Caco-2 (cell line): ENCODE results near the gene ILF3. TPM values are rescaled to one million over a fixed set of nuclear protein-coding genes. Genes with fewer than 3 reads are reported as not detected.

ENCODE experiments used
- BruUV-seq: library from RNA; stranded (reverse); fragments of 400-500 nt; replicated peaks from 2 replicates; lab custom pipeline; 2021; lab: Mats Ljungman, UMichigan
- CTCF ChIA-PET: fragments of 300-600 bp; sonication (Branson Sonifier 250); formaldehyde crosslinking; loops from one replicate; lab custom pipeline; 2022; ENCODE audit warnings: antibody characterized with exemption; lab: Charles Lee
- POLR2A ChIA-PET: fragments of 300-600 bp; sonication (Branson Sonifier 250); formaldehyde crosslinking; loops from one replicate; lab custom pipeline; 2022; ENCODE audit warnings: antibody characterized with exemption; lab: Charles Lee
- DNase-seq, 2 experiments: peaks; one replicate each; pipeline versions ENCODE4 v3.0.0 to v3.0.0-alpha.2; 2020 to 2022
- H3K27me3 ChIP-seq: replicated peaks from 2 replicates; pipeline ENCODE4 v1.6.0; 2011; ENCODE audit warnings: low read length; ENCODE audit not compliant: control insufficient read depth, insufficient read depth
- H3K36me3 ChIP-seq: 2 replicates; pipeline ENCODE4 v1.5.1; 2011; ENCODE audit warnings: low read length; ENCODE audit not compliant: control insufficient read depth, insufficient read depth
- H3K4me1 ChIP-seq: fragments of 250-450 bp; sonication (Bioruptor Pico); 2 replicates; pipeline ENCODE4 v1.5.1; 2020; ENCODE audit warnings: mild to moderate bottlenecking
- H3K4me3 ChIP-seq: 2 replicates; pipeline ENCODE4 v1.5.1; 2011; ENCODE audit warnings: low read depth, mild to moderate bottlenecking, control low read depth, low read length
- H3K9me3 ChIP-seq: fragments of 250-450 bp; sonication (Bioruptor Pico); 2 replicates; pipeline ENCODE4 v1.5.1; 2020; ENCODE audit warnings: mild to moderate bottlenecking, moderate library complexity
- H3K27ac Mint-ChIP-seq: one replicate; pipeline ENCODE4 v1.8.0; 2022; ENCODE audit warnings: mixed read lengths; ENCODE audit not compliant: unreplicated experiment
- H3K27me3 Mint-ChIP-seq: one replicate; pipeline ENCODE4 v1.8.0; 2022; ENCODE audit warnings: mixed read lengths; ENCODE audit not compliant: insufficient read depth, unreplicated experiment
- H3K36me3 Mint-ChIP-seq: one replicate; pipeline ENCODE4 v1.8.0; 2022; ENCODE audit warnings: mild to moderate bottlenecking, mixed read lengths; ENCODE audit not compliant: insufficient read depth, unreplicated experiment
- H3K4me1 Mint-ChIP-seq: one replicate; pipeline ENCODE4 v1.8.0; 2022; ENCODE audit warnings: low read depth, mixed read lengths; ENCODE audit not compliant: unreplicated experiment
- H3K4me3 Mint-ChIP-seq: one replicate; pipeline ENCODE4 v1.8.0; 2022; ENCODE audit warnings: mild to moderate bottlenecking, moderate library complexity, mixed read lengths; ENCODE audit not compliant: unreplicated experiment
- H3K9me3 Mint-ChIP-seq: one replicate; pipeline ENCODE4 v1.8.0; 2022; ENCODE audit warnings: mixed read lengths; ENCODE audit not compliant: unreplicated experiment
- CTCF ChIP-seq, 2 experiments: fragments of 200-600 bp in 1 of 2; IDR thresholded peaks; 1 replicate in 1 of 2; 2 replicates in 1 of 2; pipeline versions ENCODE4 v1.5.1 to v1.8.0; 2011 to 2022; ENCODE audit warnings: antibody characterized with exemption in 1 of 2, control low read depth in 1 of 2, inconsistent platforms in 1 of 2, low read depth in 1 of 2, low read length in 1 of 2, mild to moderate bottlenecking in 1 of 2, moderate library complexity in 1 of 2; ENCODE audit not compliant: insufficient read depth in 1 of 2, severe bottlenecking in 1 of 2, unreplicated experiment in 1 of 2
- intact Hi-C: fragments of 100-400 bp; cut with micrococcal nuclease; formaldehyde crosslinking; loops from one replicate; pipeline ENCODE4 v1.10.0; 2022; ENCODE audit not compliant: unreplicated experiment
- microRNA-seq: library from miRNA; unstranded; fragments of <30 nt; microRNA quantifications from one replicate; pipeline ENCODE4 v1.2.0, GENCODE V29; 2022
- total RNA-seq: library from RNA; stranded (reverse); gene quantifications from 2 replicates; pipeline ENCODE4 v1.2.3, GENCODE V29; 2022

Gene ILF3
- total RNA-seq, 1 experiment from 2014 or later: 399 TPM

- intact Hi-C loops: no loop called here
- Mint-ChIP-seq H3K9me3 (no peaks in the 10 kb centered on the region), H3K4me1 (no peaks in the 10 kb centered on the region), H3K36me3 (peaks cover 37% of the 10 kb centered on the region), H3K27me3 (no peaks in the 10 kb centered on the region), H3K27ac (no peak overlapping the region), H3K4me3 (no peak overlapping the region)
- DNase-seq: no peak
- ChIA-PET CTCF (no interaction called here), POLR2A (no interaction called here)
- no peak overlapping the region for H3K4me3 ChIP-seq
- H3K27me3 ChIP-seq: no peaks in the 10 kb centered on the region
- H3K4me1 ChIP-seq: peaks cover 7% of the 10 kb centered on the region; the same call in 1 of the 2 replicates
- H3K9me3 ChIP-seq: 0 out of 2 replicates have a peak, but pooled peaks cover 5% of the 10 kb centered on the region
- no TSS peak for BruUV-seq
- TF ChIP-seq CTCF (IDR thresholded peaks at IDR 0.05; ENCODE audit: insufficient read depth in 1 of 2, low read depth in 1 of 2, low read length in 1 of 2, severe bottlenecking in 1 of 2, unreplicated experiment in 1 of 2): no peak
- no peaks in the 10 kb centered on the region for H3K36me3 ChIP-seq
Measured at GRCh38 chr19:10736916-10737551, 82.9 kb downstream of the ILF3 start.

GRCh38 chr19:10737722-10738121 lies 83.6 kb downstream of the ILF3 start:
- Histone ChIP-seq H3K9me3 (0 out of 2 replicates have a peak, but pooled peaks cover 5% of the 10 kb centered on the region), H3K27me3 (no peaks in the 10 kb centered on the region), H3K4me3 (no peak overlapping the region), H3K4me1 (peaks cover 7% of the 10 kb centered on the region; the same call in 1 of the 2 replicates), H3K36me3 (no peaks in the 10 kb centered on the region)
- DNase-seq: no peak
- H3K4me3 Mint-ChIP-seq: no peak overlapping the region
- no peaks in the 10 kb centered on the region for H3K9me3 Mint-ChIP-seq
- H3K4me1 Mint-ChIP-seq: no peaks in the 10 kb centered on the region
- no peak for TF ChIP-seq CTCF (IDR thresholded peaks at IDR 0.05; ENCODE audit: insufficient read depth in 1 of 2, low read depth in 1 of 2, low read length in 1 of 2, severe bottlenecking in 1 of 2, unreplicated experiment in 1 of 2)
- no peak overlapping the region for H3K27ac Mint-ChIP-seq
- ChIA-PET POLR2A (no interaction called here), CTCF (no interaction called here)
- H3K27me3 Mint-ChIP-seq: no peaks in the 10 kb centered on the region
- H3K36me3 Mint-ChIP-seq: peaks cover 39% of the 10 kb centered on the region
- intact Hi-C loops: no loop called here
- BruUV-seq: no TSS peak

GRCh38 chr19:10740798-10741197 lies 86.7 kb downstream of the ILF3 start:
- no peak for DNase-seq
- H3K4me1 Mint-ChIP-seq: no peaks in the 10 kb centered on the region
- H3K36me3 Mint-ChIP-seq: peaks cover 26% of the 10 kb centered on the region
- H3K9me3 Mint-ChIP-seq: no peaks in the 10 kb centered on the region
- Histone ChIP-seq H3K4me1 (peaks cover 7% of the 10 kb centered on the region; the same call in 1 of the 2 replicates), H3K4me3 (no peak overlapping the region), H3K36me3 (no peaks in the 10 kb centered on the region), H3K27me3 (no peaks in the 10 kb centered on the region), H3K9me3 (0 out of 2 replicates have a peak, but pooled peaks cover 5% of the 10 kb centered on the region)
- H3K27me3 Mint-ChIP-seq: no peaks in the 10 kb centered on the region
- ChIA-PET CTCF (no interaction called here), POLR2A (no interaction called here)
- no peak for TF ChIP-seq CTCF (IDR thresholded peaks at IDR 0.05; ENCODE audit: insufficient read depth in 1 of 2, low read depth in 1 of 2, low read length in 1 of 2, severe bottlenecking in 1 of 2, unreplicated experiment in 1 of 2)
- H3K27ac Mint-ChIP-seq: peak overlapping the region; percentile 47
- intact Hi-C loops: no loop called here
- BruUV-seq: no TSS peak
- H3K4me3 Mint-ChIP-seq: no peak overlapping the region

Small RNA genes within 50 kb of the gene (microRNA-seq; reads per million reads assigned to microRNA genes)
- gene MIR638: not detected

Other genes starting within 250 kb of the ILF3 start
- 3.6 and 3.7 TPM in 2 replicates for gene PDE4A, start 233.8 kb upstream of the ILF3 start, total RNA-seq
- gene KEAP1, start 151.0 kb upstream of the ILF3 start, total RNA-seq: 73.0 and 77.7 TPM in 2 replicates
- gene S1PR5, start 136.9 kb upstream of the ILF3 start, total RNA-seq: 0.57 and 0.67 TPM in 2 replicates
- 34.3 and 34.6 TPM in 2 replicates for gene ATG4D, start 110.4 kb upstream of the ILF3 start, total RNA-seq
- 27.0 and 27.5 TPM in 2 replicates for gene KRI1, start 88.3 kb upstream of the ILF3 start, total RNA-seq
- gene CDKN2D, start 85.4 kb upstream of the ILF3 start, total RNA-seq: 5.0 and 5.8 TPM in 2 replicates
- 191 and 196 TPM in 2 replicates for gene AP1M2, start 67.0 kb upstream of the ILF3 start, total RNA-seq
- 119 and 120 TPM in 2 replicates for gene SLC44A2, start 28.8 kb upstream of the ILF3 start, total RNA-seq
- 32.2 and 43.4 TPM in 2 replicates for gene QTRT1, start 47.1 kb downstream of the ILF3 start, total RNA-seq
- gene DNM2, start 63.7 kb downstream of the ILF3 start, total RNA-seq: 137 and 138 TPM in 2 replicates
- 38.2 and 41.4 TPM in 2 replicates for gene TMED1, start 181.9 kb downstream of the ILF3 start, total RNA-seq
- gene C19orf38, start 194.1 kb downstream of the ILF3 start, total RNA-seq: 0.61 and 1.1 TPM in 2 replicates
- gene CARM1, start 217.2 kb downstream of the ILF3 start, total RNA-seq: 97.9 and 98.4 TPM in 2 replicates